Parathyroid adenoma (tissue), 2 donors: ENCODE measurements around the gene AUTS2.

Experiments used
- H2AFZ ChIP-seq: fragments of 300-600 bp; sonication (generic); one replicate; pipeline ENCODE4 v1.7.0; 2017; ENCODE audit warnings: antibody characterized with exemption, mild to moderate bottlenecking
- H3K27ac ChIP-seq: fragments of 300-600 bp; sonication (generic); one replicate; pipeline ENCODE4 v1.7.0; 2017
- H3K27me3 ChIP-seq: fragments of 300-600 bp; sonication (generic); one replicate; pipeline ENCODE4 v1.7.0; 2017; ENCODE audit warnings: low read length; ENCODE audit not compliant: control insufficient read depth, insufficient read depth
- H3K36me3 ChIP-seq: fragments of 300-600 bp; sonication (generic); one replicate; pipeline ENCODE4 v1.7.0; 2017; ENCODE audit warnings: low read length; ENCODE audit not compliant: control insufficient read depth, insufficient read depth
- H3K4me1 ChIP-seq: fragments of 300-600 bp; sonication (generic); one replicate; pipeline ENCODE4 v1.7.0; 2017; ENCODE audit warnings: control low read depth
- H3K4me2 ChIP-seq: fragments of 300-600 bp; sonication (generic); one replicate; pipeline ENCODE4 v1.7.0; 2017; ENCODE audit warnings: low read length
- H3K4me3 ChIP-seq: fragments of 300-600 bp; sonication (generic); one replicate; pipeline ENCODE4 v1.7.0; 2017; ENCODE audit warnings: low read depth, low read length
- H3K79me2 ChIP-seq: fragments of 300-600 bp; sonication (generic); one replicate; pipeline ENCODE4 v1.7.0; 2017; ENCODE audit warnings: control low read depth
- H3K9ac ChIP-seq: fragments of 300-600 bp; sonication (generic); one replicate; pipeline ENCODE4 v1.7.0; 2017; ENCODE audit warnings: mild to moderate bottlenecking
- H3K9me3 ChIP-seq: fragments of 300-600 bp; sonication (generic); one replicate; pipeline ENCODE4 v1.7.0; 2017; ENCODE audit warnings: low read length; ENCODE audit not compliant: control insufficient read depth
- CTCF ChIP-seq: fragments of 300-600 bp; sonication (generic); IDR thresholded peaks from one replicate; pipeline ENCODE4 v1.7.0; 2017; ENCODE audit warnings: antibody characterized with exemption, mild to moderate bottlenecking
- donor health status: primary hyperparathyroidism.

The AUTS2 gene

GRCh38 chr7:69700331-69700730, 102.1 kb downstream of the AUTS2 start:
- no peak for TF ChIP-seq CTCF
- H3K9me3 ChIP-seq = no peaks in the 10 kb centered on the region

GRCh38 chr7:69701288-69701687, 103.0 kb downstream of the AUTS2 start:
- no peaks in the 10 kb centered on the region for H3K4me1 ChIP-seq
- H3K27ac ChIP-seq = no peak overlapping the region
- no peaks in the 10 kb centered on the region for H3K36me3 ChIP-seq
- TF ChIP-seq CTCF = no peak
- H3K27me3 ChIP-seq = no peaks in the 10 kb centered on the region
- H3K4me3 ChIP-seq = no peak overlapping the region
- H3K9ac ChIP-seq = no peak overlapping the region
- no peaks in the 10 kb centered on the region for H3K9me3 ChIP-seq
- H3K4me2 ChIP-seq = no peak overlapping the region
- H3K79me2 ChIP-seq = no peaks in the 10 kb centered on the region
- H2AFZ ChIP-seq = no peak overlapping the region

More at GRCh38 chr7:69700331-69700730, 102.1 kb downstream of the AUTS2 start:
- H3K4me2 ChIP-seq = no peak overlapping the region
- no peak overlapping the region for H3K27ac ChIP-seq
- H3K9ac ChIP-seq = no peak overlapping the region
- H3K79me2 ChIP-seq = no peaks in the 10 kb centered on the region
- no peaks in the 10 kb centered on the region for H3K4me1 ChIP-seq
- no peaks in the 10 kb centered on the region for H3K36me3 ChIP-seq
- no peak overlapping the region for H3K4me3 ChIP-seq
- H2AFZ ChIP-seq = no peak overlapping the region
- no peaks in the 10 kb centered on the region for H3K27me3 ChIP-seq

GRCh38 chr7:69702357-69702756, 104.1 kb downstream of the AUTS2 start:
- Histone ChIP-seq H3K27me3 (no peaks in the 10 kb centered on the region), H2AFZ (no peak overlapping the region), H3K4me3 (no peak overlapping the region), H3K9me3 (no peaks in the 10 kb centered on the region), H3K9ac (no peak overlapping the region), H3K27ac (no peak overlapping the region), H3K4me1 (no peaks in the 10 kb centered on the region), H3K79me2 (no peaks in the 10 kb centered on the region), H3K4me2 (no peak overlapping the region), H3K36me3 (no peaks in the 10 kb centered on the region)
- TF ChIP-seq CTCF = no peak

- H3K27me3 ChIP-seq = no peaks in the 10 kb centered on the region
- H3K4me2 ChIP-seq = no peak overlapping the region
- H3K9me3 ChIP-seq = no peaks in the 10 kb centered on the region
- no peak overlapping the region for H3K9ac ChIP-seq
- no peaks in the 10 kb centered on the region for H3K79me2 ChIP-seq
- H2AFZ ChIP-seq = no peak overlapping the region
- no peaks in the 10 kb centered on the region for H3K36me3 ChIP-seq
- no peak for TF ChIP-seq CTCF
- no peaks in the 10 kb centered on the region for H3K4me1 ChIP-seq
- H3K4me3 ChIP-seq = no peak overlapping the region
- H3K27ac ChIP-seq = no peak overlapping the region
Observed at GRCh38 chr7:69703099-69703498, 104.8 kb downstream of the AUTS2 start.

- H3K9me3 ChIP-seq = no peaks in the 10 kb centered on the region
- H3K4me2 ChIP-seq = no peak overlapping the region
- no peak overlapping the region for H2AFZ ChIP-seq
- no peaks in the 10 kb centered on the region for H3K4me1 ChIP-seq
- no peaks in the 10 kb centered on the region for H3K79me2 ChIP-seq
- no peaks in the 10 kb centered on the region for H3K36me3 ChIP-seq
- no peak overlapping the region for H3K27ac ChIP-seq
- no peaks in the 10 kb centered on the region for H3K27me3 ChIP-seq
- H3K4me3 ChIP-seq = no peak overlapping the region
- TF ChIP-seq CTCF = no peak
- H3K9ac ChIP-seq = no peak overlapping the region
Observed at GRCh38 chr7:69706070-69706469, 107.8 kb downstream of the AUTS2 start.
